GM21528 (cell line): ENCODE results near the gene EIF2B5.

Source experiments
- ATAC-seq: cut with Tn5 transposase; IDR thresholded peaks from one replicate; pipeline ENCODE4 v1.9.1; 2021; ENCODE audit warnings: mild to moderate bottlenecking, moderate library complexity; ENCODE audit not compliant: unreplicated experiment, low FRiP score

The EIF2B5 gene

DNA sequence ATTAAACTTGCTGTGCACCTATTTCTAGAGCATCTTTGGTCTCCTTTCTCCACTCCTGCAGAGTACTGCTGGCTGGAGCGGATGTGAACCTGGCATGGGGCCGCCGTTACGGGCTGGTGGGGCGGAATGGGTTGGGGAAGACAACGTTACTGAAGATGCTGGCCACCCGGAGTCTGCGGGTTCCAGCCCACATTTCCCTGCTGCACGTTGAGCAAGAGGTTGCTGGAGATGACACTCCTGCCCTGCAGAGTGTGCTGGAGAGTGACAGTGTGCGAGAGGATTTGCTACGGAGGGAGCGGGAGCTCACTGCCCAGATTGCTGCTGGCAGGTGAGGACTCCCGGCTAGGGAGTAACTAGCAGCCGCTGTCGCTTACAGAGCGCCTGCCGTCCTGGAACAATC, 52.9 kb downstream of the EIF2B5 start:
- no peak for ATAC-seq

DNA sequence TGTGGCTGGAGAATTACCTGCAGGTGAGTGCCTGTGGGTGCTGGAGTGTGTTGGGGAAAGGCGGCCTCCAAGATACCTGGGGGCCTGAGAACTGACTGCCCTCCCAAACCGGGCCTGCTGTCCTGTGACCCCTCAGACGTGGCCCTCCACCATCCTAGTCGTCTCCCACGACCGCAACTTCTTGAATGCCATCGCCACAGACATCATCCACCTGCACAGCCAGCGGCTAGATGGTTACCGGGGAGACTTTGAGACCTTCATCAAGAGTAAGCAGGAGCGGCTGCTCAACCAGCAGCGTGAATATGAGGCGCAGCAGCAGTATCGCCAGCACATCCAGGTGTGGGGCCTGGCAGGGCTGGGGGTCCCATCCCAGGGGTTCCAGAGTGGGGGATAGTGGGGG, 54.3 kb downstream of the EIF2B5 start:
- no peak for ATAC-seq

DNA sequence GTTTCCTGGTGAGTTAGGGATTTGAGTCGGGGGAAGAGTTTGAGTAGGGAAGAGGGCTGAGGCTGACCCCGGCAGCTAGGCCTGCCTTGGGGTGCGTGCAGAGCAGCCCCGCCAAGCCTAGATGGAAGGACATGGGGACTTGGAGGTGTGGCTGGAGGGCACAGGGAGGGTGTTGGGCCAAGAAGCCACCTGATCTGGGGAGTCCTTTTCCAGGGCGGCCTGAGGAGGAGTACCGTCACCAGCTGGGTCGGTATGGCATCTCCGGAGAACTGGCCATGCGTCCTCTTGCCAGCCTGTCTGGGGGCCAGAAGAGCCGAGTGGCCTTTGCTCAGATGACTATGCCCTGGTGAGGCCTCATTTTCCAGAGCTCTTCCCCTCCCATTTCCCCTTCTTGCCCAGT, 57.7 kb downstream of the EIF2B5 start:
- no peak for ATAC-seq

DNA sequence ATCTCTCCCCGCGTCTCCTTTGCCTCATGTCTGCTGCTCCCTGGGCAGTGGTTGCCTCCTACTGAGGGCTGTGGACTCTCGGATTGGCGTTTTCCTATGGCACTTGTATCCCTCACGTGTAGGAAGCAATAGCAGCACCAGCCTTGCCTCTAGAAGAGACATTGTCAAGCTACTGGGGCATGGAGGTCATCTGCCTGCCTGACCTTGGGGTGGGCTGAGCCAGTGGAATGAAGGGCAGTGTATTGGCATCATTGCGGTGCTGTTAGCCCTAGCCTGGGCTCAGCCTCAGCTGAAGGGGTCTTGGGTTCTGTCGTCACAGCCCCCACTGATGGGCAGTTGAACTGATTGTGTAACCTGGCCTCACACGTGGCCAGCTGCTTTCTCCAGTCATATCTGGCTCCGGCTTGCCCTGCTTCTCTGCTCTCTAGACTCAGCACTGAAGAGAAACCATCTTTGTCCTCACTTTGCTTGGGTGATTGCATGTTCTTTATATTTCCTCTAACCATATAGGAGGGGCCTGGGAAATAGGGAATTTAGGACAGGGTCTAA, 58.9 kb downstream of the EIF2B5 start:
- ATAC-seq: no peak
